ENCODE data around the gene FLNB. TPM values are rescaled to one million over a fixed set of nuclear protein-coding genes. Genes with fewer than 3 reads are reported as not detected.
"Not testable (repeated sequence)": the region's sequence is repeated elsewhere in the genome, so short reads cannot be mapped to it uniquely, and the experiment has no call there.

FLNB gene
- total RNA-seq, 1 experiment from 2014 or later: 580 TPM

DNA sequence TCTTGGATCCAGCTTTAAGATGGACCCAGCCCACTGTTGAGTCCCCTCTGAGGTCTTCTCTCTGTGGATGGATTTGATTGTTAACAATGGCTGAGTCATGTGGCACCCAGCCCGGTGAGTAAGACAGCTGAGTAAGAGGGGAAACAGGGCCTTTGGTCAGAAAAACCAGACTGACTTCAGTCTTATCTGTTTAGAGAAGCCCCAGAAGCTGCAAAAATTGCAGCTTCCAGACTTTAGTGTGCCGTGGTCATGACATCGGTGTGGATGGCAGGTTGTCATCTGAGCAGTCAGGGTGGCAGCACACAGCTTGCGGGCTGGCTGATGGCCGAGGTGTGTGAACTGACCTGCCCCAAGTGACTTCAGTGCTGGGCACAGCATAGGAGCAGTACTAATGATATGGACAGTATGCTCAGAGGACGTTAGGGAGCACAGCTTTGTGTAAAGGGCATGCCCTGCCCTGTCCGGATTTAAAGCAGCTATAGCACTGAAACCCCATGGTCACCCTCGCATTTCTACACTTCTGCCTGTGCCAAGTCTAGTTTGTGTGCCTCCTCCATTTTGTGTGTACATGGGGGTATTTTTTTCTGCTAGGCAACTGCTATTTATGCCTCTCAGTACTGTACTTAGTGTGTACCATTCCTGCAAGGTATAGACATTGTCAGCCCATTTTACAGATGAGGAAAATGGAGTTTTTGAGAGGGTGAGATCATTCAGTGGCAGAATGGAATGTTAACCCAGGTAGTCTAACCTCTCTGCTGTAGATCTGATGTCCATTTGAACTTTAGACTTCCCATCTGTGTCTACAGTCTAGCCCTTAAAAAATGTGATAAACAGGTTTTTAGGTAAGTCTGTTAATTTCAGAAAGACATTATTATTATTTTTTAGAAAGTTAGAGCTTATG is 44.4 kb downstream of the FLNB start:
- intact Hi-C loops (cut with micrococcal nuclease): loop anchor here (5.0 kb wide), 1 partner anchor 40 kb away; no protein-coding TSS in a partner anchor
- Mint-ChIP-seq H3K4me3 (ENCODE audit: unreplicated experiment) (peak overlapping the region; percentile 68), H3K27me3 (ENCODE audit: insufficient read depth, unreplicated experiment) (no peaks in the 10 kb centered on the region), H3K36me3 (ENCODE audit: insufficient read depth, unreplicated experiment) (peaks cover 14% of the 10 kb centered on the region), H3K4me1 (ENCODE audit: insufficient read depth, unreplicated experiment) (peaks cover 59% of the 10 kb centered on the region), H3K27ac (ENCODE audit: low read depth, unreplicated experiment) (peak overlapping the region; percentile 95), H3K9me3 (ENCODE audit: unreplicated experiment) (no peaks in the 10 kb centered on the region)
- TF ChIP-seq, protein P1, sequence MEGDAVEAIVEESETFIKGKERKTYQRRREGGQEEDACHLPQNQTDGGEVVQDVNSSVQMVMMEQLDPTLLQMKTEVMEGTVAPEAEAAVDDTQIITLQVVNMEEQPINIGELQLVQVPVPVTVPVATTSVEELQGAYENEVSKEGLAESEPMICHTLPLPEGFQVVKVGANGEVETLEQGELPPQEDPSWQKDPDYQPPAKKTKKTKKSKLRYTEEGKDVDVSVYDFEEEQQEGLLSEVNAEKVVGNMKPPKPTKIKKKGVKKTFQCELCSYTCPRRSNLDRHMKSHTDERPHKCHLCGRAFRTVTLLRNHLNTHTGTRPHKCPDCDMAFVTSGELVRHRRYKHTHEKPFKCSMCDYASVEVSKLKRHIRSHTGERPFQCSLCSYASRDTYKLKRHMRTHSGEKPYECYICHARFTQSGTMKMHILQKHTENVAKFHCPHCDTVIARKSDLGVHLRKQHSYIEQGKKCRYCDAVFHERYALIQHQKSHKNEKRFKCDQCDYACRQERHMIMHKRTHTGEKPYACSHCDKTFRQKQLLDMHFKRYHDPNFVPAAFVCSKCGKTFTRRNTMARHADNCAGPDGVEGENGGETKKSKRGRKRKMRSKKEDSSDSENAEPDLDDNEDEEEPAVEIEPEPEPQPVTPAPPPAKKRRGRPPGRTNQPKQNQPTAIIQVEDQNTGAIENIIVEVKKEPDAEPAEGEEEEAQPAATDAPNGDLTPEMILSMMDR (IDR thresholded peaks at IDR 0.05; ENCODE audit: unreplicated experiment): no peak
- BruUV-seq (replicated peaks): no TSS peak
- peak; percentile 97 for DNase-seq (ENCODE audit: unreplicated experiment)
- CTCF ChIA-PET: interaction anchor here (0.5 to 1.7 kb wide), 11 partner anchors 11 to 247 kb away, joined by 3 to 6 read pairs (median 4); no protein-coding TSS in a partner anchor
- POLR2A ChIA-PET: interaction anchor here (0.7 to 8.2 kb wide), 12 partner anchors 8 to 185 kb away, joined by 3 to 98 read pairs (median 4); partner anchors contain the start of gene FLNB

DNA sequence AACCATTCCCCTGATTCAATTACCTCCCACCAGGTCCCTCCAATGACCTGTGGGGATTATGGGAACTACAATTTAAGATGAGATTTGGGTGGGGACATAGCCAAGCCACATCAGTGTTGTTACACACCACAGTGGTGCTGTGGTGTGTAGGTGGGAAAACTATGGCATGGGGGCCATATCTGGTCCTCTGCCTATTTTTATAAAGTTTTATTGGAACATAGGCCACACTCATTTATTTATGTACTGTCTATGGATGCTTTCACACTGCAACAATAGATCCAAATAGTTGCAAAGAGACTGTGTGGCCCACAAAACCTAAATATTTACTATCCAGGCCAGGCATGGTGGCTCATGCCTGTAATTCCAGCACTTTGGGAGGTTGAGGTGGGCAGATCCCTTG is 46.4 kb downstream of the FLNB start:
- intact Hi-C loops (cut with micrococcal nuclease): loop anchor here (5.0 kb wide), 1 partner anchor 42 kb away; no protein-coding TSS in a partner anchor
- peaks cover 52% of the 10 kb centered on the region for H3K4me1 Mint-ChIP-seq (ENCODE audit: insufficient read depth, unreplicated experiment)
- ChIA-PET CTCF (interaction anchor here (0.7 to 0.8 kb wide), 2 partner anchors 17 to 31 kb away, joined by 3 to 4 read pairs; no protein-coding TSS in a partner anchor), POLR2A (interaction anchor here (8.2 kb wide), 1 partner anchor 44 kb away, joined by 98 read pairs; the partner anchor contains the start of gene FLNB)
- BruUV-seq (replicated peaks): no TSS peak
- TF ChIP-seq, protein P1 (IDR thresholded peaks at IDR 0.05; ENCODE audit: unreplicated experiment): no peak
- H3K27me3 Mint-ChIP-seq (ENCODE audit: insufficient read depth, unreplicated experiment): no peaks in the 10 kb centered on the region
- no peaks in the 10 kb centered on the region for H3K9me3 Mint-ChIP-seq (ENCODE audit: unreplicated experiment)
- DNase-seq (ENCODE audit: unreplicated experiment): no peak
- H3K36me3 Mint-ChIP-seq (ENCODE audit: insufficient read depth, unreplicated experiment): peaks cover 14% of the 10 kb centered on the region
- H3K4me3 Mint-ChIP-seq (ENCODE audit: unreplicated experiment): no peak overlapping the region
- peak overlapping the region; percentile 95 for H3K27ac Mint-ChIP-seq (ENCODE audit: low read depth, unreplicated experiment)

DNA sequence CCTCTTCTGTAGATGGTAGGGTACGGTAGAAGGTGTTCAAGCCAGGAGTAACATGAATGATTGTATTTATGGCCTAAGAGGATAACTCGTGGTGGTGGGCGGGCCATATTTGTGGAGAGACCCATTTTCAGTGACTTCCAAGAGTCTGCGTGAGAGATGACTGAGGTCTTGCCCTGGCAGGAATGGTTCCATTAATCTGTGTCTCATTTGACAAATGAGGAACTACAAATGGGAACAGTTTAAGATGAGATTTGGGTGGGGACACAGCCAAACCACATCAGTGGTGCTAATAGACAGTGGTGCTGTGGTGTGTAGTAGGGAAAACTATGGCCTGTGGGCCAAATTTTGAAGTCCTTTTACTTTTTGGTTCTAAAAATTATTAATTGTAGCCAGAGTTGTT is 47.1 kb downstream of the FLNB start:
- TF ChIP-seq, protein P1 (IDR thresholded peaks at IDR 0.05; ENCODE audit: unreplicated experiment): no peak
- Mint-ChIP-seq H3K9me3 (ENCODE audit: unreplicated experiment) (no peaks in the 10 kb centered on the region), H3K27ac (ENCODE audit: low read depth, unreplicated experiment) (no peak overlapping the region), H3K4me1 (ENCODE audit: insufficient read depth, unreplicated experiment) (peaks cover 56% of the 10 kb centered on the region), H3K36me3 (ENCODE audit: insufficient read depth, unreplicated experiment) (peaks cover 14% of the 10 kb centered on the region), H3K4me3 (ENCODE audit: unreplicated experiment) (no peak overlapping the region), H3K27me3 (ENCODE audit: insufficient read depth, unreplicated experiment) (no peaks in the 10 kb centered on the region)
- POLR2A ChIA-PET: interaction anchor here (8.2 kb wide), 1 partner anchor 45 kb away, joined by 98 read pairs; the partner anchor contains the start of gene FLNB
- CTCF ChIA-PET: interaction anchor here (0.6 to 0.7 kb wide), 2 partner anchors 16 to 41 kb away, joined by 3 to 4 read pairs; no protein-coding TSS in a partner anchor
- intact Hi-C loops (cut with micrococcal nuclease): no loop called here
- no peak for DNase-seq (ENCODE audit: unreplicated experiment)
- BruUV-seq (replicated peaks): no TSS peak

DNA sequence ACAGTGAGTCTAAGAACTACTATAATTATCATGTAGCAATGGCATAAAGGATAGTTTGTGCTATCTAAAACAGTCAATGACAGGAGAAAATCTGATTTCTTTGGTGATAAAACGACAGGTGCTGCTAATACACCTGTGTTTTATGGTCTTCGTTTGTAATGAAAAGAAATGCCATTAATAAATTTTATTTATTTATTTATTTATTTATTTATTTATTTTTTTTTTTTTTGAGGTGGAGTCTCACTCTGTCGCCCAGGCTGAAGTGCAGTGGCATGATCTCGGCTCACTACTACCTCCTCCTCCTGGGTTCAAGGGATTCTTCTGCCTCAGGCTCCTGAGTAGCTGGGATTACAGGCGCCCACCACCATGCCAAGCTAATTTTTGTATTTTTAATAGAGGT is 47.7 kb downstream of the FLNB start:
- POLR2A ChIA-PET; intact Hi-C loops (cut with micrococcal nuclease); H3K27ac Mint-ChIP-seq (ENCODE audit: low read depth, unreplicated experiment); H3K4me3 Mint-ChIP-seq (ENCODE audit: unreplicated experiment); H3K27me3 Mint-ChIP-seq (ENCODE audit: insufficient read depth, unreplicated experiment); H3K9me3 Mint-ChIP-seq (ENCODE audit: unreplicated experiment); BruUV-seq (replicated peaks); DNase-seq (ENCODE audit: unreplicated experiment): not testable (repeated sequence)
- Mint-ChIP-seq H3K36me3 (ENCODE audit: insufficient read depth, unreplicated experiment) (peaks cover 14% of the 10 kb centered on the region), H3K4me1 (ENCODE audit: insufficient read depth, unreplicated experiment) (peaks cover 58% of the 10 kb centered on the region)
- CTCF ChIA-PET: interaction anchor here (0.7 kb wide), 1 partner anchor 17 kb away, joined by 3 read pairs; no protein-coding TSS in a partner anchor
